H1 (cell line): Measurements from ENCODE around the gene CDKL5. TPM values are rescaled to one million over a fixed set of nuclear protein-coding genes. Genes with fewer than 3 reads are reported as not detected.

Experiments
- CHD2 ChIP-seq: IDR thresholded peaks from 2 replicates; pipeline ENCODE4 v1.6.1; 2012; ENCODE audit warnings: low read length, improper control_type of control experiment
- FOSL1 ChIP-seq: IDR thresholded peaks from 2 replicates; pipeline ENCODE4 v1.6.1; 2011; ENCODE audit warnings: mild to moderate bottlenecking, low read depth, low read length, moderate library complexity; ENCODE audit not compliant: insufficient read depth
- GABPA ChIP-seq: IDR thresholded peaks from 2 replicates; pipeline ENCODE4 v1.6.1; 2011; ENCODE audit warnings: mild to moderate bottlenecking, low read length, moderate library complexity, borderline replicate concordance; ENCODE audit not compliant: insufficient read depth
- MAFK ChIP-seq: IDR thresholded peaks from 2 replicates; pipeline ENCODE4 v1.6.1; 2012; ENCODE audit warnings: low read depth, mild to moderate bottlenecking, improper control_type of control experiment, low read length
- NRF1 ChIP-seq: IDR thresholded peaks from 2 replicates; pipeline ENCODE4 v1.6.1; 2011; ENCODE audit warnings: mild to moderate bottlenecking, low read depth, low read length, improper control_type of control experiment
- RAD21 ChIP-seq, 2 experiments: IDR thresholded peaks in 1 of 2; conservative IDR thresholded peaks in 1 of 2; 2 replicates each; pipeline ENCODE4 v1.6.1; 2011; ENCODE audit warnings: low read depth in 2 of 2, low read length in 2 of 2, improper control_type of control experiment in 1 of 2, inconsistent platforms in 1 of 2, mild to moderate bottlenecking in 1 of 2, moderate library complexity in 1 of 2
- RFX5 ChIP-seq: IDR thresholded peaks from 2 replicates; pipeline ENCODE4 v1.6.1; 2011; ENCODE audit warnings: low read depth, low read length, improper control_type of control experiment, borderline replicate concordance
- TAF7 ChIP-seq: optimal IDR thresholded peaks from 2 replicates; pipeline ENCODE3; 2011; ENCODE audit warnings: low read depth, mild to moderate bottlenecking, inconsistent platforms, low read length, moderate library complexity, borderline replicate concordance
- polyA plus RNA-seq, 7 experiments: library from polyadenylated mRNA; depleted of rRNA in 3 of 7; stranded (reverse) in 5 of 7; unstranded in 2 of 7; fragments of >200 nt in 5 of 7; fragments of 200-250 nt in 2 of 7; gene quantifications; 1 replicate in 5 of 7; 2 replicates in 1 of 7; 4 replicates in 1 of 7; pipeline versions ENCODE4 v1.2.1 to v1.2.3, GENCODE V29; 2011 to 2013; ENCODE audit warnings: missing spikeins in 2 of 7, mixed read lengths in 2 of 7
- total RNA-seq: library from RNA; stranded (reverse); fragmentation: NEBNext Ultra II Directional; extraction: Animal tissue kit (Norgen Biotek cat#: 25700); gene quantifications from 2 replicates; pipeline ENCODE4 v1.2.1, GENCODE V29; 2021
- TF ChIP-seq, protein P1 (sequence below): fragments of 300-600 bp; sonication (generic); IDR thresholded peaks from 2 replicates; pipeline ENCODE4 v1.7.1; 2012; ENCODE audit warnings: low read length, moderate library complexity, mild to moderate bottlenecking, inconsistent platforms; ENCODE audit not compliant: insufficient replicate concordance

CDKL5 gene
- total and polyA plus RNA-seq, 2 of the 8 experiments (the other 6 are each of a cell fraction or from before 2014, with no cell fraction given), result 5.5 to 15.6 TPM

- TF ChIP-seq, protein P1, sequence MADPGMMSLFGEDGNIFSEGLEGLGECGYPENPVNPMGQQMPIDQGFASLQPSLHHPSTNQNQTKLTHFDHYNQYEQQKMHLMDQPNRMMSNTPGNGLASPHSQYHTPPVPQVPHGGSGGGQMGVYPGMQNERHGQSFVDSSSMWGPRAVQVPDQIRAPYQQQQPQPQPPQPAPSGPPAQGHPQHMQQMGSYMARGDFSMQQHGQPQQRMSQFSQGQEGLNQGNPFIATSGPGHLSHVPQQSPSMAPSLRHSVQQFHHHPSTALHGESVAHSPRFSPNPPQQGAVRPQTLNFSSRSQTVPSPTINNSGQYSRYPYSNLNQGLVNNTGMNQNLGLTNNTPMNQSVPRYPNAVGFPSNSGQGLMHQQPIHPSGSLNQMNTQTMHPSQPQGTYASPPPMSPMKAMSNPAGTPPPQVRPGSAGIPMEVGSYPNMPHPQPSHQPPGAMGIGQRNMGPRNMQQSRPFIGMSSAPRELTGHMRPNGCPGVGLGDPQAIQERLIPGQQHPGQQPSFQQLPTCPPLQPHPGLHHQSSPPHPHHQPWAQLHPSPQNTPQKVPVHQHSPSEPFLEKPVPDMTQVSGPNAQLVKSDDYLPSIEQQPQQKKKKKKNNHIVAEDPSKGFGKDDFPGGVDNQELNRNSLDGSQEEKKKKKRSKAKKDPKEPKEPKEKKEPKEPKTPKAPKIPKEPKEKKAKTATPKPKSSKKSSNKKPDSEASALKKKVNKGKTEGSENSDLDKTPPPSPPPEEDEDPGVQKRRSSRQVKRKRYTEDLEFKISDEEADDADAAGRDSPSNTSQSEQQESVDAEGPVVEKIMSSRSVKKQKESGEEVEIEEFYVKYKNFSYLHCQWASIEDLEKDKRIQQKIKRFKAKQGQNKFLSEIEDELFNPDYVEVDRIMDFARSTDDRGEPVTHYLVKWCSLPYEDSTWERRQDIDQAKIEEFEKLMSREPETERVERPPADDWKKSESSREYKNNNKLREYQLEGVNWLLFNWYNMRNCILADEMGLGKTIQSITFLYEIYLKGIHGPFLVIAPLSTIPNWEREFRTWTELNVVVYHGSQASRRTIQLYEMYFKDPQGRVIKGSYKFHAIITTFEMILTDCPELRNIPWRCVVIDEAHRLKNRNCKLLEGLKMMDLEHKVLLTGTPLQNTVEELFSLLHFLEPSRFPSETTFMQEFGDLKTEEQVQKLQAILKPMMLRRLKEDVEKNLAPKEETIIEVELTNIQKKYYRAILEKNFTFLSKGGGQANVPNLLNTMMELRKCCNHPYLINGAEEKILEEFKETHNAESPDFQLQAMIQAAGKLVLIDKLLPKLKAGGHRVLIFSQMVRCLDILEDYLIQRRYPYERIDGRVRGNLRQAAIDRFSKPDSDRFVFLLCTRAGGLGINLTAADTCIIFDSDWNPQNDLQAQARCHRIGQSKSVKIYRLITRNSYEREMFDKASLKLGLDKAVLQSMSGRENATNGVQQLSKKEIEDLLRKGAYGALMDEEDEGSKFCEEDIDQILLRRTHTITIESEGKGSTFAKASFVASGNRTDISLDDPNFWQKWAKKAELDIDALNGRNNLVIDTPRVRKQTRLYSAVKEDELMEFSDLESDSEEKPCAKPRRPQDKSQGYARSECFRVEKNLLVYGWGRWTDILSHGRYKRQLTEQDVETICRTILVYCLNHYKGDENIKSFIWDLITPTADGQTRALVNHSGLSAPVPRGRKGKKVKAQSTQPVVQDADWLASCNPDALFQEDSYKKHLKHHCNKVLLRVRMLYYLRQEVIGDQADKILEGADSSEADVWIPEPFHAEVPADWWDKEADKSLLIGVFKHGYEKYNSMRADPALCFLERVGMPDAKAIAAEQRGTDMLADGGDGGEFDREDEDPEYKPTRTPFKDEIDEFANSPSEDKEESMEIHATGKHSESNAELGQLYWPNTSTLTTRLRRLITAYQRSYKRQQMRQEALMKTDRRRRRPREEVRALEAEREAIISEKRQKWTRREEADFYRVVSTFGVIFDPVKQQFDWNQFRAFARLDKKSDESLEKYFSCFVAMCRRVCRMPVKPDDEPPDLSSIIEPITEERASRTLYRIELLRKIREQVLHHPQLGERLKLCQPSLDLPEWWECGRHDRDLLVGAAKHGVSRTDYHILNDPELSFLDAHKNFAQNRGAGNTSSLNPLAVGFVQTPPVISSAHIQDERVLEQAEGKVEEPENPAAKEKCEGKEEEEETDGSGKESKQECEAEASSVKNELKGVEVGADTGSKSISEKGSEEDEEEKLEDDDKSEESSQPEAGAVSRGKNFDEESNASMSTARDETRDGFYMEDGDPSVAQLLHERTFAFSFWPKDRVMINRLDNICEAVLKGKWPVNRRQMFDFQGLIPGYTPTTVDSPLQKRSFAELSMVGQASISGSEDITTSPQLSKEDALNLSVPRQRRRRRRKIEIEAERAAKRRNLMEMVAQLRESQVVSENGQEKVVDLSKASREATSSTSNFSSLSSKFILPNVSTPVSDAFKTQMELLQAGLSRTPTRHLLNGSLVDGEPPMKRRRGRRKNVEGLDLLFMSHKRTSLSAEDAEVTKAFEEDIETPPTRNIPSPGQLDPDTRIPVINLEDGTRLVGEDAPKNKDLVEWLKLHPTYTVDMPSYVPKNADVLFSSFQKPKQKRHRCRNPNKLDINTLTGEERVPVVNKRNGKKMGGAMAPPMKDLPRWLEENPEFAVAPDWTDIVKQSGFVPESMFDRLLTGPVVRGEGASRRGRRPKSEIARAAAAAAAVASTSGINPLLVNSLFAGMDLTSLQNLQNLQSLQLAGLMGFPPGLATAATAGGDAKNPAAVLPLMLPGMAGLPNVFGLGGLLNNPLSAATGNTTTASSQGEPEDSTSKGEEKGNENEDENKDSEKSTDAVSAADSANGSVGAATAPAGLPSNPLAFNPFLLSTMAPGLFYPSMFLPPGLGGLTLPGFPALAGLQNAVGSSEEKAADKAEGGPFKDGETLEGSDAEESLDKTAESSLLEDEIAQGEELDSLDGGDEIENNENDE, result no peak
- TF ChIP-seq CHD2 (no peak), MAFK (no peak), FOSL1 (no peak), RAD21 (IDR thresholded peaks at IDR 0.05 in 1 of 2, conservative IDR thresholded peaks at IDR 0.05 in 1 of 2; ENCODE audit: low read depth in 2 of 2, low read length in 2 of 2) (no peak), RFX5 (no peak), TAF7 (no peak), GABPA (no peak), NRF1 (no peak)
These were observed 149.2 kb downstream of the CDKL5 start (continued) for GRCh38 chrX:18574591-18574990.
